Coronary artery (tissue), 2 donors: ENCODE measurements around the gene HTR5A.

Source experiments
- DNase-seq: peaks from one replicate; pipeline ENCODE4 v3.0.0-alpha.2; 2017; ENCODE audit warnings: low spot score
- H3K27ac ChIP-seq, 2 donors: fragments of 200-600 bp; sonication (generic); one replicate each; pipeline ENCODE4 v1.5.1; 2016 to 2019
- H3K4me3 ChIP-seq: fragments of 200-600 bp; sonication (generic); 2 replicates; pipeline ENCODE4 v1.5.1; 2016; ENCODE audit warnings: mild to moderate bottlenecking, moderate library complexity
- CTCF ChIP-seq: fragments of 200-600 bp; sonication (generic); IDR thresholded peaks from one replicate; pipeline ENCODE4 v1.5.1; 2019; ENCODE audit warnings: antibody characterized with exemption

The HTR5A gene

GRCh38 chr7:155120460-155120859, 50.3 kb downstream of the HTR5A start:
- no peak for TF ChIP-seq CTCF
- H3K27ac ChIP-seq, result no peak overlapping the region
- no peak overlapping the region for H3K4me3 ChIP-seq
- no peak for DNase-seq

- TF ChIP-seq CTCF, result no peak
- no peak overlapping the region for H3K27ac ChIP-seq
- no peak overlapping the region for H3K4me3 ChIP-seq
- no peak for DNase-seq
Measured at GRCh38 chr7:155122831-155123230, 52.7 kb downstream of the HTR5A start.

GRCh38 chr7:155123413-155123812, 53.3 kb downstream of the HTR5A start:
- no peak for TF ChIP-seq CTCF
- no peak overlapping the region for H3K4me3 ChIP-seq
- no peak overlapping the region for H3K27ac ChIP-seq
- no peak for DNase-seq

- Histone ChIP-seq H3K27ac (no peak overlapping the region), H3K4me3 (no peak overlapping the region)
- no peak for DNase-seq
- TF ChIP-seq CTCF, result no peak
Measured at GRCh38 chr7:155124706-155125105, 54.6 kb downstream of the HTR5A start.

- no peak overlapping the region for H3K4me3 ChIP-seq
- no peak for DNase-seq
- no peak overlapping the region for H3K27ac ChIP-seq
- no peak for TF ChIP-seq CTCF
Measured at GRCh38 chr7:155129186-155129585, 59.1 kb downstream of the HTR5A start.

GRCh38 chr7:155129789-155130188, 59.7 kb downstream of the HTR5A start:
- TF ChIP-seq CTCF, result no peak
- H3K4me3 ChIP-seq, result no peak overlapping the region
- H3K27ac ChIP-seq, result no peak overlapping the region
- DNase-seq, result no peak

- no peak overlapping the region for H3K4me3 ChIP-seq
- no peak overlapping the region for H3K27ac ChIP-seq
- no peak for TF ChIP-seq CTCF
Measured at GRCh38 chr7:155130493-155130892, 60.4 kb downstream of the HTR5A start.

More at GRCh38 chr7:155130493-155130892, 60.4 kb downstream of the HTR5A start:
- DNase-seq, result no peak
